HUES48 (cell line): Measurements from ENCODE around the gene TBC1D10A.
A peak's percentile ranks its signal among the peaks of the same experiment; 100 is the strongest.

Source experiments
- H3K27ac ChIP-seq: one replicate; pipeline ENCODE4 v1.7.0; 2013; ENCODE audit warnings: low read depth, low read length, inconsistent platforms
- H3K27me3 ChIP-seq: 2 replicates; pipeline ENCODE4 v1.6.1; 2013; ENCODE audit warnings: mild to moderate bottlenecking, low read length; ENCODE audit not compliant: control insufficient read depth, insufficient read depth
- H3K36me3 ChIP-seq: 2 replicates; pipeline ENCODE4 v1.6.1; 2013; ENCODE audit warnings: low read length; ENCODE audit not compliant: control insufficient read depth, insufficient read depth
- H3K4me1 ChIP-seq: 2 replicates; pipeline ENCODE4 v1.6.1; 2013; ENCODE audit warnings: mild to moderate bottlenecking, low read length; ENCODE audit not compliant: control insufficient read depth, insufficient read depth
- H3K4me3 ChIP-seq: 2 replicates; pipeline ENCODE4 v1.5.1; 2013; ENCODE audit warnings: mild to moderate bottlenecking, low read depth, low read length
- H3K9ac ChIP-seq: 2 replicates; pipeline ENCODE4 v1.6.1; 2013; ENCODE audit warnings: mild to moderate bottlenecking, low read depth, low read length, moderate library complexity
- H3K9me3 ChIP-seq: 2 replicates; pipeline ENCODE4 v1.6.1; 2013; ENCODE audit warnings: low read length; ENCODE audit not compliant: control insufficient read depth, insufficient read depth

Gene TBC1D10A

GRCh38 chr22:30290342-30291057 lies 36.2 kb downstream of the TBC1D10A start:
- peaks cover 18% of the 10 kb centered on the region for H3K4me1 ChIP-seq
- H3K9me3 ChIP-seq: no peaks in the 10 kb centered on the region
- peaks cover 12% of the 10 kb centered on the region; the same call in 1 of the 2 replicates for H3K36me3 ChIP-seq
- no peak overlapping the region for H3K9ac ChIP-seq
- H3K27me3 ChIP-seq: no peaks in the 10 kb centered on the region
- peak overlapping the region; percentile 83 for H3K4me3 ChIP-seq
- no peak overlapping the region for H3K27ac ChIP-seq

- Histone ChIP-seq H3K27me3 (no peaks in the 10 kb centered on the region), H3K4me1 (peaks cover 18% of the 10 kb centered on the region), H3K9ac (no peak overlapping the region), H3K4me3 (peak overlapping the region; percentile 83), H3K27ac (no peak overlapping the region), H3K36me3 (peaks cover 12% of the 10 kb centered on the region; the same call in 1 of the 2 replicates), H3K9me3 (no peaks in the 10 kb centered on the region)
Measured at GRCh38 chr22:30289980-30290313, 36.8 kb downstream of the TBC1D10A start.

- Histone ChIP-seq H3K36me3 (peaks cover 12% of the 10 kb centered on the region; the same call in 1 of the 2 replicates), H3K4me3 (peak within 1 kb of the TSS; percentile 83), H3K4me1 (peaks cover 18% of the 10 kb centered on the region), H3K9ac (no peak within 1 kb of the TSS), H3K9me3 (no peaks in the 10 kb centered on the region), H3K27ac (no peak within 1 kb of the TSS), H3K27me3 (no peaks in the 10 kb centered on the region)
Measured at GRCh38 chr22:30289141-30289979, 37.4 kb downstream of the TBC1D10A start, which contains the start of gene CASTOR1. Gene CASTOR1, minus strand, starts transcription at chr22:30289505. Its CDS starts 8 bp downstream, at chr22:30289497.

- peaks cover 18% of the 10 kb centered on the region for H3K4me1 ChIP-seq
Measured at GRCh38 chr22:30288419-30289140, 38.2 kb downstream of the TBC1D10A start.

DNA sequence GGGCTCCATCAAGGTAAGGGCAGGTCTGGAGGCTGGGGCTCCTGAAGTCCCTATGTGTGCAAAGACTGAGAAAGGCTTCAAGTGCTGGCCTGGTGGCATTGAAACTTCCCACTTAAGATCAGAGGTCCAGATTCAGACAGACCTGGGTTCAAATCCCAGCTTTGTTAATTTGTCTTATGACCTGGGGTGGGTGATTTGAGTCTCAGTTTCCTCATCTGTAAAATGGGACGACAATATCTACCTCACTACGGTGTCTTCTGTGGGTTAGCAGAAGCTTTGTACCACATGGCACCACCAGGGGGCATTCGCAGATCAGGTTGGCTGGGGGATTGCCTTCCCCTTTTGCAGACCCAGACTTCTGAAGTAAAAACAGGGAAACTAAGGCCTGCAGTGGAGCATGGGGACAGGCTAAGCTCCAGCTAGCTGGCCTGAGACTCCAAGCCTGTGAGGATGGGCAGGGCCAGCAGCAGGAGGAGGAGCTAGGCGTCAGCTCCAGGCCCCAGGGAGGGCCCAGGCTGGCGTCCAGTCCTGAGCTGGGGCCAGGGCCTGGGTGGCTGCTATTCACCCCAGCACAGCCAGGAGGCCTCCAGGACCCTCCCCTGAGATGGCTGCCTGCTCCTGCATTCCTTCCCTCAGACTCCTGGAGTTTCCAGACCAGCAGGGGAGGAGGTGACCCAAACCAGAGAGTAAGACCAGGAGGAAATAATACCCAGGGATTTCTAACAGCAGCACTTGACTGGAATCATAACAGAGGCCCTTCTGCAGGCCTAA lies 38.9 kb downstream of the TBC1D10A start:
- Histone ChIP-seq H3K4me3 (peak overlapping the region; percentile 83), H3K4me1 (peaks cover 18% of the 10 kb centered on the region), H3K9ac (no peak overlapping the region)

More at GRCh38 chr22:30288419-30289140, 38.2 kb downstream of the TBC1D10A start:
- Histone ChIP-seq H3K9ac (no peak overlapping the region), H3K4me3 (peak overlapping the region; percentile 83), H3K27me3 (no peaks in the 10 kb centered on the region), H3K36me3 (peaks cover 12% of the 10 kb centered on the region; the same call in 1 of the 2 replicates), H3K9me3 (no peaks in the 10 kb centered on the region), H3K27ac (no peak overlapping the region)

DNA sequence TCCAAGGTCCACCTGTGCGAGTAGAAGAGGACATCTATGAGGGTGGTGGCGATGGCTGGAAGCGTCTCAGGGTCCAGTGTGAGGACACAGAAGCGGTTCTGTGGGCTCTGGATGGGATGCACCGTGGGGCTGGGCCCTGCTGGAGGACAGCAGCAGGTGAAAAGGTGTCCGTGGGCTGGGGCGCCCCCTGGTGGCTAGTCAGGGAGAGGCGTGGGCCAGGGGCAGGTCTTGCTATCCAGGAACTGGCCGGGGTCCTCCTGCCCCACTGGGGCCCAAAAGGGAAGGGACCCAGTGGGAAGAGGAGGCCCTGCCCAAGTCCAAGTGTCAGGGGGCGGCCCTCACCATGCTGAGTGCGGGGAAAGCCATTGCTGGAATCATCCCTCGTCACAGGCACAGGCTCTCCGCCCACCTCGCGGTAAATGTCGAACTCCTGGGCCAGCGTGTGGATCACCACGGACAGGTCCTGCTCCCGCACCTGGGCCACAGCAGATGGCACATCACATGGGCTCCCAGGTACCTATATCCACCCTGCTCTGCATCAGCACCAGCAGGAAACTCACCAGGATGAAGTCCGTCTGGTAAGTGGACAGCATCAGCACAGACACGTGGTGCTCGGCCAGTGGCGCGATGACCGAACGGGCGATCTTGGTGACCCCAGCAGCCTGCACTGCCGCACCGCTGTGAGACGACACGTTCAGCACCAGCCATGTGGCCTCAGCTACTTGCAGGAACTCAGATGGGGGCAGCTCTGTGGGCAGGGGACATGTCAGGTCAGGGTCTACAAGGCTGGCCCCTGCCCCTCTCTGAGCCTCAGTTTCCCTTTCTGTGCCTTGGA lies 39.7 kb downstream of the TBC1D10A start:
- no peak overlapping the region for H3K4me3 ChIP-seq
- no peak overlapping the region for H3K9ac ChIP-seq
- peaks cover 18% of the 10 kb centered on the region for H3K4me1 ChIP-seq
- no peaks in the 10 kb centered on the region for H3K9me3 ChIP-seq
- H3K27me3 ChIP-seq: no peaks in the 10 kb centered on the region
- H3K27ac ChIP-seq: no peak overlapping the region
- H3K36me3 ChIP-seq: 0 out of 2 replicates have a peak, but pooled peaks cover 2% of the 10 kb centered on the region

More for the DNA sequence above, 38.9 kb downstream of the TBC1D10A start:
- no peaks in the 10 kb centered on the region for H3K27me3 ChIP-seq
- no peaks in the 10 kb centered on the region for H3K9me3 ChIP-seq
- no peak overlapping the region for H3K27ac ChIP-seq
- H3K36me3 ChIP-seq: 0 out of 2 replicates have a peak, but pooled peaks cover 9% of the 10 kb centered on the region

GRCh38 chr22:30286331-30286730 lies 40.4 kb downstream of the TBC1D10A start:
- no peaks in the 10 kb centered on the region for H3K27me3 ChIP-seq
- H3K36me3 ChIP-seq: no peaks in the 10 kb centered on the region
- H3K4me1 ChIP-seq: peaks cover 18% of the 10 kb centered on the region
- H3K27ac ChIP-seq: no peak overlapping the region
- H3K4me3 ChIP-seq: no peak overlapping the region
- H3K9ac ChIP-seq: no peak overlapping the region
- H3K9me3 ChIP-seq: no peaks in the 10 kb centered on the region

DNA sequence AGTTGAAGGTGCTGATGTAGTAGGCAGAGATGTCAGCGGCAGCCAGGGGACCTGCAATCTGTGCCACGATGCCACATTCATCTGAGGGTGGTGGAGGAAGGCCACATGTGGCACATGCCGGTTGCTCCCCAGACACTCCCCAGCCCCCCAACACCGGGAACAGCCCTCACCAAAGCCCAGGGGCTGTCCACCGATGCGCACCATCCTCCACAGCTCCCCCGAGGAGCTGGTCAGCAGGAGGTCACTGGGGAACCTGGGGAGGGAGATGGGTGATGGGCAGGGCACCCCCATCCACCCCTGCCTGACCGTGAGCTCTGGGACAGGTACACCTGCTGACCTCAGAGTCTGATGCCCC lies 40.9 kb downstream of the TBC1D10A start:
- no peaks in the 10 kb centered on the region for H3K27me3 ChIP-seq
- H3K9ac ChIP-seq: no peak overlapping the region

DNA sequence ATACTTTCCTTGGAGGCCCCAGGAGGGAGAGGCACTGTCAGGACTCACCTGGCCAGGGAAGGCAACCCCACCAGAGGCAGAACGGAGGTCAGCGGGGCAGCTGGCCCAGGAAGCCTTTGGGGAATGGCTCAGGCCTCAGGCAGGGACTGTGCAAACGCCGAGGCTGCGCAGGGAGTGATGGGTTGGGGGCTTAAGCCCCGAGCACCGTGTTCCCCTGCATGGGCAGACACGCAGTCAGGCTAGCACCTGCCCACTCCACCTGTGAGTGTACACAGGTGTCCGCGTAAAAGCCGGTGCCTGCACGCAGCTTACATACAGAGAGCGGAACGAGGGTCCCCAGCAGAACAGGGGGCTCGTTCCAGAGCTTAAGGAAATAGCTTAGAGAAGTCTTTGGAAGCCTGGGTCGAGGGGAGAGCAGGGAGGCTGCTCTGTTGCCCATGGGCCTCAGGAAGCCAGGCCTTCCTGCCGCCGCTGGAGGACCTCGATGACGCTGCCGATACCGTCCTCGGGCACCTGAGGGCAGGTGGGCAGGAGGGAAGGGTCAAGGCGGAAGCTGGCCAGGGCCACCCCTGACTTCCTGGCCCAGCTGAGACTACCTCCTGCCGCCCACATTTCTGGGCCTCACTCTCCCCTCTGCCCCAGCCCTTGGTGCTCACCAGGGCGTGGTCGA lies 41.4 kb downstream of the TBC1D10A start:
- Histone ChIP-seq H3K4me3 (no peak overlapping the region), H3K27me3 (no peaks in the 10 kb centered on the region), H3K9ac (no peak overlapping the region), H3K36me3 (no peaks in the 10 kb centered on the region), H3K27ac (no peak overlapping the region), H3K9me3 (no peaks in the 10 kb centered on the region), H3K4me1 (peaks cover 14% of the 10 kb centered on the region)

More for the DNA sequence above, 40.9 kb downstream of the TBC1D10A start:
- H3K4me1 ChIP-seq: peaks cover 18% of the 10 kb centered on the region
- H3K4me3 ChIP-seq: no peak overlapping the region
- H3K9me3 ChIP-seq: no peaks in the 10 kb centered on the region
- no peak overlapping the region for H3K27ac ChIP-seq
- no peaks in the 10 kb centered on the region for H3K36me3 ChIP-seq
